ENCODE data around the gene RBM20.

DNA sequence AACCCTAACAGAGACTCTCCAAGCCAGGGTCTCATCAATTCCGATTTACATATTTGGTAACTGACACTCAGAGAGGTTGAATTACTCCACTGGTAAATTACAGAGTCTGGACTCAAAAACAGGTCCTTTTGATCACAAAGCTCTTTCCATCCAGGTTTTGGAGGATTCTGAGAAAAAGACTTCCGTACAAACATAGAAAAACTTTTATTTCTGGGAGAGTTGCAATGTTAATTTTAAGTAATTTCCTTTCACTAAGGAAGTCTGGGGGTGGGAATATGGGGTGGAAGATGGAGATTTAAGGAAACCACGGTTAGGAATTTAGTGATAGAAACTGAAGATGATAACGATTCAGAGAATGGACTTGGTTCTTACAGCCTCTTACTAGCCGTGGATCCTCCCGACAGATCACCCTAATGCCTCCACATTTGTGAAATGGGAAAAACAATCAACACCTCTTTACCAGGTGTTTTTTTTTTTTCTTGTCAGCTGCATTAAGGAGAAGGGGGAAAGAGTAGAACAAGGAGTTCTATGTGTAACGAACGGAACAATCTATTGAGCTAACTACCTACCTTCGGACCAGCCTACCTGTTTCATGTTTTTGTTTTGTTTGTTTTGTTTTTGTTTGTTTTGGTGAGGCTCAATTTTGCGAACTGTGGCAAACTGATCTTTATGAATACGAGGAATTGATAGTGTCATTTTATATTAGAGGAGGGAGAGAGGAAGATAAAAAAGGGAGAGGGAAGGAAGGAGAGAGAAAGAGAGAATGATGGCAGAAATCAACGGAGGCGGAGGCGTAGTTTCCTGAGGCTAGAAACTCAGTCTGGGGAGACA, 1.7 kb upstream of the RBM20 start:
- TF ChIP-seq EZH2 (IDR thresholded peaks at IDR 0.05; ENCODE audit: insufficient read depth, poor library complexity, severe bottlenecking) (no peak), EZH2phosphoT487 (IDR thresholded peaks at IDR 0.05; ENCODE audit: insufficient read depth, low read depth) (no peak)
